HEK293 (cell line): ENCODE measurements around the gene GTPBP4.

ENCODE experiments used
- ATF2 ChIP-seq: fragments of 450-650 bp; formaldehyde crosslinking; IDR thresholded peaks from 2 replicates; pipeline ENCODE4 v1.5.1; 2016; ENCODE audit warnings: missing biosample characterization, missing genetic modification characterization, low read depth
- GLIS2 ChIP-seq: fragments of 450-650 bp; formaldehyde crosslinking; IDR thresholded peaks from 2 replicates; pipeline ENCODE4 v1.5.1; 2016; ENCODE audit warnings: missing biosample characterization, missing genetic modification characterization
- HOXD13 ChIP-seq: sonication (generic); formaldehyde crosslinking; IDR thresholded peaks from 2 replicates; pipeline ENCODE4 v1.8.0; 2022; ENCODE audit warnings: missing genetic modification reagents, borderline replicate concordance
- MZF1 ChIP-seq: fragments of 450-650 bp; formaldehyde crosslinking; IDR thresholded peaks from 2 replicates; pipeline ENCODE4 v1.5.1; 2017; ENCODE audit warnings: missing biosample characterization, missing genetic modification characterization, borderline replicate concordance
- PBX3 ChIP-seq: sonication (generic); formaldehyde crosslinking; IDR thresholded peaks from 2 replicates; pipeline ENCODE4 v1.8.1; 2022; ENCODE audit warnings: mild to moderate bottlenecking, moderate library complexity, missing genetic modification reagents
- SCRT1 ChIP-seq: fragments of 450-650 bp; formaldehyde crosslinking; IDR thresholded peaks from 2 replicates; pipeline ENCODE4 v1.5.1; 2016; ENCODE audit warnings: missing biosample characterization, missing genetic modification characterization, borderline replicate concordance
- TRIM28 ChIP-seq: IDR thresholded peaks from 2 replicates; pipeline ENCODE4 v1.6.1; 2011; ENCODE audit warnings: low read length, control low read depth, borderline replicate concordance
- ZBTB6 ChIP-seq: fragments of 450-650 bp; formaldehyde crosslinking; IDR thresholded peaks from 2 replicates; pipeline ENCODE4 v1.5.1; 2017; ENCODE audit warnings: missing biosample characterization, missing genetic modification characterization
- ZNF121 ChIP-seq: fragments of 450-650 bp; formaldehyde crosslinking; IDR thresholded peaks from 2 replicates; pipeline ENCODE4 v1.5.1; 2016; ENCODE audit warnings: missing biosample characterization, missing genetic modification characterization
- ZNF202 ChIP-seq: fragments of 450-650 bp; formaldehyde crosslinking; IDR thresholded peaks from 2 replicates; pipeline ENCODE4 v1.5.1; 2016; ENCODE audit warnings: missing biosample characterization, missing genetic modification characterization, borderline replicate concordance
- ZNF214 ChIP-seq: fragments of 450-650 bp; formaldehyde crosslinking; IDR thresholded peaks from 2 replicates; pipeline ENCODE4 v1.5.1; 2017; ENCODE audit warnings: missing biosample characterization, mild to moderate bottlenecking, missing genetic modification characterization, borderline replicate concordance
- ZNF223 ChIP-seq: fragments of 450-650 bp; formaldehyde crosslinking; IDR thresholded peaks from 2 replicates; pipeline ENCODE4 v1.5.1; 2016; ENCODE audit warnings: missing biosample characterization, missing genetic modification characterization
- ZNF302 ChIP-seq: fragments of 450-650 bp; formaldehyde crosslinking; IDR thresholded peaks from 2 replicates; pipeline ENCODE4 v1.5.1; 2016; ENCODE audit warnings: missing biosample characterization, missing genetic modification characterization, low read depth
- ZNF404 ChIP-seq: fragments of 450-650 bp; formaldehyde crosslinking; IDR thresholded peaks from 2 replicates; pipeline ENCODE4 v1.5.1; 2017; ENCODE audit warnings: missing biosample characterization, missing genetic modification characterization
- ZNF514 ChIP-seq: fragments of 450-650 bp; formaldehyde crosslinking; IDR thresholded peaks from 2 replicates; pipeline ENCODE4 v1.5.1; 2016; ENCODE audit warnings: missing biosample characterization, missing genetic modification characterization
- ZNF645 ChIP-seq: fragments of 450-650 bp; formaldehyde crosslinking; IDR thresholded peaks from 2 replicates; pipeline ENCODE4; 2016; ENCODE audit warnings: missing biosample characterization, missing genetic modification characterization
- ZNF692 ChIP-seq: fragments of 450-650 bp; formaldehyde crosslinking; IDR thresholded peaks from 2 replicates; pipeline ENCODE4 v1.5.1; 2016; ENCODE audit warnings: missing biosample characterization, missing genetic modification characterization
- ZNF843 ChIP-seq: fragments of 450-650 bp; formaldehyde crosslinking; IDR thresholded peaks from 2 replicates; pipeline ENCODE4 v1.5.1; 2016; ENCODE audit warnings: missing biosample characterization, missing genetic modification characterization
- ZSCAN4 ChIP-seq: fragments of 450-650 bp; formaldehyde crosslinking; IDR thresholded peaks from 2 replicates; pipeline ENCODE4 v1.5.1; 2017; ENCODE audit warnings: missing biosample characterization, missing genetic modification characterization
- TF ChIP-seq, protein P1 (sequence below): fragments of 450-650 bp; formaldehyde crosslinking; IDR thresholded peaks from 2 replicates; pipeline ENCODE4 v1.5.1; 2016; ENCODE audit warnings: missing biosample characterization, missing genetic modification characterization
- TF ChIP-seq, protein P2 (sequence below): fragments of 450-650 bp; formaldehyde crosslinking; IDR thresholded peaks from 2 replicates; pipeline ENCODE4 v1.5.1; 2017; ENCODE audit warnings: missing biosample characterization, missing genetic modification characterization

GTPBP4 gene

GRCh38 chr10:1048732-1049424 is 60.6 kb downstream of the GTPBP4 start, which contains the start of gene IDI1 (continued):
- TF ChIP-seq, protein P1, sequence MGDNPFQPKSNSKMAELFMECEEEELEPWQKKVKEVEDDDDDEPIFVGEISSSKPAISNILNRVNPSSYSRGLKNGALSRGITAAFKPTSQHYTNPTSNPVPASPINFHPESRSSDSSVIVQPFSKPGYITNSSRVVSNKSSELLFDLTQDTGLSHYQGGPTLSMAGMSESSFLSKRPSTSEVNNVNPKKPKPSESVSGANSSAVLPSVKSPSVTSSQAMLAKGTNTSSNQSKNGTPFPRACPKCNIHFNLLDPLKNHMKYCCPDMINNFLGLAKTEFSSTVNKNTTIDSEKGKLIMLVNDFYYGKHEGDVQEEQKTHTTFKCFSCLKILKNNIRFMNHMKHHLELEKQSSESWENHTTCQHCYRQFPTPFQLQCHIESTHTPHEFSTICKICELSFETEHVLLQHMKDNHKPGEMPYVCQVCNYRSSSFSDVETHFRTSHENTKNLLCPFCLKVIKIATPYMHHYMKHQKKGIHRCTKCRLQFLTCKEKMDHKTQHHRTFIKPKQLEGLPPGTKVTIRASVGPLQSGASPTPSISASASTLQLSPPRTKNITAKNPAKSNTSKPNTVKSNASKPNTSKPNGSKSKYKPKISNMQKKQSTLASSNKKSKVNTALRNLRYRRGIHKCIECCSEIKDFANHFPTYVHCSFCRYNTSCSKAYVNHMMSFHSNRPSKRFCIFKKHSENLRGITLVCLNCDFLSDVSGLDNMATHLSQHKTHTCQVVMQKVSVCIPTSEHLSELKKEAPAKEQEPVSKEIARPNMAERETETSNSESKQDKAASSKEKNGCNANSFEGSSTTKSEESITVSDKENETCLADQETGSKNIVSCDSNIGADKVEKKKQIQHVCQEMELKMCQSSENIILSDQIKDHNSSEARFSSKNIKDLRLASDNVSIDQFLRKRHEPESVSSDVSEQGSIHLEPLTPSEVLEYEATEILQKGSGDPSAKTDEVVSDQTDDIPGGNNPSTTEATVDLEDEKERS: no peak
- TF ChIP-seq ZNF302: no peak
- no peak for TF ChIP-seq ZNF645 (tag by site-specific recombination)
- peak; percentile 96 for TF ChIP-seq GLIS2 (tag by site-specific recombination)
- TF ChIP-seq ZNF121 (tag by site-specific recombination): no peak
- no peak for TF ChIP-seq ZNF223 (tag by site-specific recombination)
- no peak; the same call in 1 of the 2 replicates for TF ChIP-seq PBX3 (CRISPR knock-in tag)
- no peak for TF ChIP-seq MZF1 (tag by site-specific recombination)
- no peak for TF ChIP-seq ZNF514 (tag by site-specific recombination)
- TF ChIP-seq ZBTB6: peak; percentile 98
- no peak for TF ChIP-seq ZNF202 (tag by site-specific recombination)
- peak; percentile 65; the same call in 1 of the 2 replicates for TF ChIP-seq ZNF843 (tag by site-specific recombination)
- no peak for TF ChIP-seq SCRT1 (tag by site-specific recombination)
- TF ChIP-seq HOXD13 (CRISPR knock-in tag): no peak
- no peak for TF ChIP-seq ZNF404 (tag by site-specific recombination)
- no peak for TF ChIP-seq TRIM28
- TF ChIP-seq ZNF214: no peak
- TF ChIP-seq ZSCAN4 (tag by site-specific recombination): no peak
- TF ChIP-seq, protein P2, sequence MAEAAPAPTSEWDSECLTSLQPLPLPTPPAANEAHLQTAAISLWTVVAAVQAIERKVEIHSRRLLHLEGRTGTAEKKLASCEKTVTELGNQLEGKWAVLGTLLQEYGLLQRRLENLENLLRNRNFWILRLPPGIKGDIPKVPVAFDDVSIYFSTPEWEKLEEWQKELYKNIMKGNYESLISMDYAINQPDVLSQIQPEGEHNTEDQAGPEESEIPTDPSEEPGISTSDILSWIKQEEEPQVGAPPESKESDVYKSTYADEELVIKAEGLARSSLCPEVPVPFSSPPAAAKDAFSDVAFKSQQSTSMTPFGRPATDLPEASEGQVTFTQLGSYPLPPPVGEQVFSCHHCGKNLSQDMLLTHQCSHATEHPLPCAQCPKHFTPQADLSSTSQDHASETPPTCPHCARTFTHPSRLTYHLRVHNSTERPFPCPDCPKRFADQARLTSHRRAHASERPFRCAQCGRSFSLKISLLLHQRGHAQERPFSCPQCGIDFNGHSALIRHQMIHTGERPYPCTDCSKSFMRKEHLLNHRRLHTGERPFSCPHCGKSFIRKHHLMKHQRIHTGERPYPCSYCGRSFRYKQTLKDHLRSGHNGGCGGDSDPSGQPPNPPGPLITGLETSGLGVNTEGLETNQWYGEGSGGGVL: no peak
- peak; percentile 83 for TF ChIP-seq ZNF692 (tag by site-specific recombination)
- TF ChIP-seq ATF2 (tag by site-specific recombination): no peak
